ENCODE measurements around the gene ANKS6. TPM values are rescaled to one million over a fixed set of nuclear protein-coding genes. Genes with fewer than 3 reads are reported as not detected.

The ANKS6 gene
- total RNA-seq, 2 donors from 2014 or later = 3.3 to 8.7 TPM

DNA sequence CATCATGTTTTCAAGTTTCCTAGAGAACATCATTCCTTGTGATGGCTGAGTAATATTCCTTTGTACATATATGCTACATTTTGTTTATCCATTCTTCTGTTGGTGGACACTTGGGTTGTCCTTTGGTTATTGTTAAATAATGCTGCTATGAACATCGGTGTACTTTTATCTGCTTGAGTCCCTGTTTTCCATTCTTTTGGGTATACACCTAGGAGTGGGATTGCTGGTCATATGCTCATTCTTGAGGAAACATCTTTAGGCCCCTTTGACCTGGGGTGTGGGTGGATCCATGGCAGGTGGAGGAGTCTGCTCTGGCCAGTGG lies 36.4 kb upstream of the ANKS6 start:
- H3K4me1 ChIP-seq = peaks cover 0 to 7% of the 10 kb centered on the region in 2 donors
- H3K27me3 ChIP-seq = no peaks in the 10 kb centered on the region
- no peaks in the 10 kb centered on the region for H3K9me3 ChIP-seq
- no peak for TF ChIP-seq CTCF (IDR thresholded peaks at IDR 0.05)
- H3K27ac ChIP-seq = no peak overlapping the region
- no peaks in the 10 kb centered on the region for H3K36me3 ChIP-seq
- H3K4me3 ChIP-seq = no peak overlapping the region
- no peak for DNase-seq (ENCODE audit: low spot score)

DNA sequence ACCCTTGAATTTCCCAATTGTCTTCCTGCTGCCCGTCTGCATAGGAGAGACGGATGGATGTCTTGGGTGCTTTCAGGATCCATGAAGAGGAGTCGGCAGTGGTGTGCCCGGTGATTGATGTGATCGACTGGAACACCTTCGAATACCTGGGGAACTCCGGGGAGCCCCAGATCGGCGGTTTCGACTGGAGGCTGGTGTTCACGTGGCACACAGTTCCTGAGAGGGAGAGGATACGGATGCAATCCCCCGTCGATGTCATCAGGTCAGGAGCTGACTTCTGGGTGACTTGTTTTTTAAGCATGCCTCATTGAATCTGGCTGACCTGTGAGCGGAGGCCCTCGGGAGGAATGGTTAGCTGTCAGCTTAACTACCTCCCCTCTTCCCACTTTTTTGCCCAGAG lies 35.3 kb upstream of the ANKS6 start:
- Histone ChIP-seq H3K27ac (no peak overlapping the region), H3K36me3 (no peaks in the 10 kb centered on the region), H3K9me3 (no peaks in the 10 kb centered on the region), H3K4me3 (no peak overlapping the region), H3K27me3 (no peaks in the 10 kb centered on the region), H3K4me1 (peaks cover 0 to 7% of the 10 kb centered on the region in 2 donors)
- no peak for DNase-seq (ENCODE audit: low spot score)
- TF ChIP-seq CTCF (IDR thresholded peaks at IDR 0.05) = no peak

DNA sequence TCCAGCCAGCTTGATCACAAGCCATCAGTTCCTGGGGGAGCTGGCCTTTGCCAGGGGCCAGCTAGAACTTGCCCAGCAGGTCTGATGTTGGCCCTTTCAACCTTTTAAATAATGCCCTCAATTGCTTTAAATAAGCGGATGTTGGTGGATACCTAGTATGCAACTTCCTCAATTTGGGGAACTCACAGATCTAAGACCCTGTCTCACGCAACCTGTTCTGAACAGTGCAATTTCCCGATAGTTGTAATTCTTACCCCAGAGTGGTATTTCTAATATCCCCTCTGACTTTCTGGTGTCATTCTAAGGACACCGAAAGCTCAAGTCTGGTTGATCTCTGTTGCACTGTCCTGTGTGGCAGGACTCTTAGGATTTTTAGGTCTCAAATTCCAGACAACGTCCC lies 34.2 kb upstream of the ANKS6 start:
- H3K27ac ChIP-seq = no peak overlapping the region
- H3K27me3 ChIP-seq = no peaks in the 10 kb centered on the region
- no peaks in the 10 kb centered on the region for H3K9me3 ChIP-seq
- TF ChIP-seq CTCF (IDR thresholded peaks at IDR 0.05) = no peak
- DNase-seq (ENCODE audit: low spot score) = no peak
- H3K36me3 ChIP-seq = no peaks in the 10 kb centered on the region
- peaks cover 0 to 7% of the 10 kb centered on the region in 2 donors for H3K4me1 ChIP-seq
- H3K4me3 ChIP-seq = no peak overlapping the region

DNA sequence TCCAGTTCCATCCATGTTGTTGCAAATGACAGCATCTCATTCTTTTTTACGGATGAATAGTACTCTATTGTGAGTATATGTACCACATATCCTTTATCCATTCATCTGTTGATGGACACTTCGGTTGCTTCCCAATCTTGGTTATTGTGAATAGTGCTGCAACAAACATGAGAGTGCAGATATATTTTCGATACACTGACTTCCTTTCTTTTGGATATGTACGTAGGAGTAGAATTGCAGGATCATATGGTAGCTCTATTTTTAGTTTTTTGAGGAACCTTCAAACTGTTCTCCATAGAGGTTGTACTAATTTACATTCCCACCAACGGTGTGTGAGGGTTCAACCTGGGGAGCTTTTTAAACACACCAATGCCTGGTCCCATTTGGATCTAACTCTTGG lies 33.4 kb upstream of the ANKS6 start:
- Histone ChIP-seq H3K9me3 (no peaks in the 10 kb centered on the region), H3K27me3 (no peaks in the 10 kb centered on the region)
- no peak for DNase-seq (ENCODE audit: low spot score)

GRCh38 chr9:98826716-98827115 lies 30.4 kb upstream of the ANKS6 start:
- no peak for TF ChIP-seq CTCF (IDR thresholded peaks at IDR 0.05)
- no peak for DNase-seq (ENCODE audit: low spot score)
- no peaks in the 10 kb centered on the region for H3K9me3 ChIP-seq
- H3K36me3 ChIP-seq = no peaks in the 10 kb centered on the region
- H3K27me3 ChIP-seq = no peaks in the 10 kb centered on the region
- no peaks in the 10 kb centered on the region for H3K4me1 ChIP-seq
- H3K4me3 ChIP-seq = no peak overlapping the region
- no peak overlapping the region for H3K27ac ChIP-seq

More for the DNA sequence above, 33.4 kb upstream of the ANKS6 start:
- TF ChIP-seq CTCF (IDR thresholded peaks at IDR 0.05) = no peak
- no peaks in the 10 kb centered on the region for H3K36me3 ChIP-seq
- no peak overlapping the region for H3K4me3 ChIP-seq
- H3K27ac ChIP-seq = no peak overlapping the region
- H3K4me1 ChIP-seq = peaks cover 0 to 7% of the 10 kb centered on the region in 2 donors

DNA sequence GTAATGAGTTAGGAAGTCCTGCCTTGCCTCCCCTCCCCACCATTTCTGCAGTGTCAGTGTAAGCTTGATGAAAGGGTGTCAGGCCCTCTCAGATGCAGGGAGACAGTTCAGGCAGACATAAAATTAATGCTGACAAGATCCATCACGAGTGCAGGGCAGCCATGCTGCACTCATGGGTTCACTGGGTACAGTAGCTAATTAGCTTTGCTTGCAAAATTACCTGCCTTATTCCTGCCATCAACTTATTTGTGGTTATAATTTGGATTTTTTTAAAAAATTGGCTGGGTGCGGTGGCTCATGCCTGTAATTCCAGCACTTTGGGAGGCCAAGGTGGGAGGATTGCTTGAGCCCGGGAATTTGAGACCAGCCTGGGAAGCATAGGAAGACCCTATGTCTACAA lies 29.1 kb upstream of the ANKS6 start:
- TF ChIP-seq CTCF (IDR thresholded peaks at IDR 0.05) = no peak

More for the DNA sequence above, 29.1 kb upstream of the ANKS6 start:
- no peak overlapping the region for H3K4me3 ChIP-seq
- H3K27ac ChIP-seq = no peak overlapping the region
- DNase-seq (ENCODE audit: low spot score) = no peak
- H3K36me3 ChIP-seq = no peaks in the 10 kb centered on the region
- no peaks in the 10 kb centered on the region for H3K9me3 ChIP-seq
- no peaks in the 10 kb centered on the region for H3K4me1 ChIP-seq
- H3K27me3 ChIP-seq = no peaks in the 10 kb centered on the region

Measured in right atrium auricular region (tissue), 2 donors.